ENCODE data around the gene SMIM26.

SMIM26 gene

DNA sequence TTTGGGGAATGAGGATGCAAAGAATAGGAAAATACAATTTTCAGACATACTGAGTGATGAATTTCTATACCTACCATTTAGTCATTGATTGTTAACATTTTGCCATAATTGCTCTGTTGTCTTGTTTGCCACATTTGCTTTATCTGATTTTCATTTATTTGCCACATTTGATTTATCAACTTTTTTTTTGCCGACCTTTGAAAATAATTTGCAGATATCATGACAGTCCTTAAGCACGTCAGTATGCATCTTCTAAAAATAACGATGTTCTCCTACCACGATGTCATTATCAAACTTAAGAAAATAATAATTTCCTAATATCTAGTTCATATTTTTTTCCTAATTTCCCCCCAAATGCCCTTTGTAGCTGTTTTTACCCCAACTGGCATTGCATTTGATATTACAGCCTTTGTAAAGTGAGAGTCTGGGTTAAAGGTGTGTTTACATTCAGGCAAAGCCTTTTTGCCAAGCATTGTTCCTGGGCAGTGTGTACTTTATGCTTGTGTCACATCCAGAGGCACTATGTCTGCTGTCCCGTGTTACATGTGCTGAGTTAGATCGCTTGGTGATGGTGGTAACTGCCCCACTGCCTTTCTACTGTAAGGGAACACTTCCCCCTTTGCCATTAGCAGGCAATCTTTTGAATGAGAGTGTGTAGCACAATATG is 33.1 kb upstream of the SMIM26 start:
- no peak for FAIRE-seq
- no peak for DNase-seq (ENCODE audit: insufficient read length, low spot score)
- no peak for TF ChIP-seq POLR2AphosphoS5 (IDR thresholded peaks at IDR 0.05; ENCODE audit: low read depth, low read length)
- TF ChIP-seq POLR2A (IDR thresholded peaks at IDR 0.05; ENCODE audit: low read depth, low read length): no peak
- no peak for TF ChIP-seq TAF1 (IDR thresholded peaks at IDR 0.05; ENCODE audit: low read depth, low read length)
- no peak for TF ChIP-seq SPI1 (IDR thresholded peaks at IDR 0.05; ENCODE audit: low read depth, low read length)
- TF ChIP-seq POU2F2 (IDR thresholded peaks at IDR 0.05; ENCODE audit: low read depth, low read length): no peak
- TF ChIP-seq PAX5 (IDR thresholded peaks at IDR 0.05; ENCODE audit: insufficient read depth, low read length, severe bottlenecking): no peak

- DNase-seq (ENCODE audit: insufficient read length, low spot score) (no peak), FAIRE-seq (no peak)
- TF ChIP-seq TAF1 (IDR thresholded peaks at IDR 0.05; ENCODE audit: low read depth, low read length): no peak
- TF ChIP-seq POU2F2 (IDR thresholded peaks at IDR 0.05; ENCODE audit: low read depth, low read length): no peak
- TF ChIP-seq POLR2A (IDR thresholded peaks at IDR 0.05; ENCODE audit: low read depth, low read length): no peak
- no peak for TF ChIP-seq PAX5 (IDR thresholded peaks at IDR 0.05; ENCODE audit: insufficient read depth, low read length, severe bottlenecking)
- TF ChIP-seq SPI1 (IDR thresholded peaks at IDR 0.05; ENCODE audit: low read depth, low read length): no peak
- no peak for TF ChIP-seq POLR2AphosphoS5 (IDR thresholded peaks at IDR 0.05; ENCODE audit: low read depth, low read length)
These were observed 29.6 kb upstream of the SMIM26 start for GRCh38 chr20:18537651-18538050.

DNA sequence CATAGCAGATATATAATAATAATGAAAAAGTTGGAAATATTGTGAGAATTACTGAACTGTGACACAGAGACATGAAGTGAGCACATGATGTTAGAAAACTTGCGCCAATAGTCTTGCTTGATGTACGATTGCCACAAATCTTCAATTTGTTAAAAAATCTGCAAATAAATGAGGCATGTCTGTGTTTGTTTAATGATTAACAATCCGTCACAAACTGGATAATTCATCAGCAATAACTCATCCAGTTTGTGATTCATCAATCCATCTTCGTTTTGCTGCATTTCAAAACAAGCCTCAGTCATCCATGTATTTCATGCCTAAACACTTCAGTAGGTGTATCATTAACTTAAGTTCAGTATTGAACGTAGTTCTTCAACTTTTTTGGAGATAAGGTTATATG is 25.5 kb upstream of the SMIM26 start:
- DNase-seq (ENCODE audit: insufficient read length, low spot score): no peak
- TF ChIP-seq POLR2AphosphoS5 (IDR thresholded peaks at IDR 0.05; ENCODE audit: low read depth, low read length): no peak
- no peak for TF ChIP-seq PAX5 (IDR thresholded peaks at IDR 0.05; ENCODE audit: insufficient read depth, low read length, severe bottlenecking)
- TF ChIP-seq SPI1 (IDR thresholded peaks at IDR 0.05; ENCODE audit: low read depth, low read length): no peak
- no peak for TF ChIP-seq POLR2A (IDR thresholded peaks at IDR 0.05; ENCODE audit: low read depth, low read length)
- TF ChIP-seq POU2F2 (IDR thresholded peaks at IDR 0.05; ENCODE audit: low read depth, low read length): no peak
- TF ChIP-seq TAF1 (IDR thresholded peaks at IDR 0.05; ENCODE audit: low read depth, low read length): no peak
- no peak for FAIRE-seq

- FAIRE-seq (no peak), DNase-seq (ENCODE audit: insufficient read length, low spot score) (no peak)
- TF ChIP-seq TAF1 (IDR thresholded peaks at IDR 0.05; ENCODE audit: low read depth, low read length): no peak
- TF ChIP-seq POLR2A (IDR thresholded peaks at IDR 0.05; ENCODE audit: low read depth, low read length): no peak
- no peak for TF ChIP-seq POU2F2 (IDR thresholded peaks at IDR 0.05; ENCODE audit: low read depth, low read length)
- TF ChIP-seq POLR2AphosphoS5 (IDR thresholded peaks at IDR 0.05; ENCODE audit: low read depth, low read length): no peak
- no peak for TF ChIP-seq PAX5 (IDR thresholded peaks at IDR 0.05; ENCODE audit: insufficient read depth, low read length, severe bottlenecking)
- TF ChIP-seq SPI1 (IDR thresholded peaks at IDR 0.05; ENCODE audit: low read depth, low read length): no peak
These were observed 24.0 kb upstream of the SMIM26 start for GRCh38 chr20:18543216-18543615.

DNA sequence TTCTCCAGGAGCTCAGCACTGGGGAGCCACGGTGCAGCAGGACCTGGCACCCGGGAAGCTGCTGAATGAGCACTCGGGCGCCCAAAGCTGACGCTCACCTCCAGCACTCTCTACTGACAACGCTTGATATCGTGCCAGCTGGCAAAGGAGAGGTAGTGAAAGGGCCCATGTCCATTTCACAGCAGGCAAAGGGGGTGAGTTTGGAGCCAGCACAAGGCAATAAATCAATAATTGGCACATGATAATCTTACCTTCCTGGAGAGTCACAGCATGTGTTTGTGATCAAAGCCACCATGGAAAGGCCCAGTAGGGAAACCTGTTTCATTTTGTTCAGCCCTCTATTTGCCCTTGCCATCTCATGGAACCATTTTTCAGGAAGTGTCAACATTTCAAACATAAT is 23.3 kb upstream of the SMIM26 start:
- no peak for DNase-seq (ENCODE audit: insufficient read length, low spot score)
- FAIRE-seq: no peak
- no peak for TF ChIP-seq SPI1 (IDR thresholded peaks at IDR 0.05; ENCODE audit: low read depth, low read length)

- no peak for DNase-seq (ENCODE audit: insufficient read length, low spot score)
- TF ChIP-seq POLR2A (IDR thresholded peaks at IDR 0.05; ENCODE audit: low read depth, low read length): no peak
- TF ChIP-seq POU2F2 (IDR thresholded peaks at IDR 0.05; ENCODE audit: low read depth, low read length): no peak
- TF ChIP-seq PAX5 (IDR thresholded peaks at IDR 0.05; ENCODE audit: insufficient read depth, low read length, severe bottlenecking): no peak
- TF ChIP-seq SPI1 (IDR thresholded peaks at IDR 0.05; ENCODE audit: low read depth, low read length): no peak
- TF ChIP-seq POLR2AphosphoS5 (IDR thresholded peaks at IDR 0.05; ENCODE audit: low read depth, low read length): no peak
- TF ChIP-seq TAF1 (IDR thresholded peaks at IDR 0.05; ENCODE audit: low read depth, low read length): no peak
- FAIRE-seq: no peak
These were observed 21.7 kb upstream of the SMIM26 start for GRCh38 chr20:18545566-18545965.

DNA sequence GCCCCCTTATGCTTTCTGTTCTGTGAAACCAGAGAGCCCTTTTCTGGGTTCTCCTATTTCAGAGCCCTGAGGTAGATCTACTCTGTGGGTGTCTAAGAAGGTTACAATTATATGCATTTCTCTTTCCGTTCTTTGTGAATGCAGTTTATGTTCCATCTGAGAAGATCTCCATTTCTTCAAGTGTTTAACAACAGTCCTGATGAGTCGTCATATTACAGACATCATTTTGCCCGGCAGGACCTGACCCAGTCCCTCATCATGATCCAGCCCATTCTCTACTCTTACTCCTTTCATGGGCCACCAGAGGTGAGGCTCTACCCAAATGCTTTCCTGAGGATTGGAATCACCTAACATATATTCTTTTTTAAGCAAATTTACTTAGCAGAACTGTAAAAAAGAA is 18.8 kb upstream of the SMIM26 start:
- DNase-seq (ENCODE audit: insufficient read length, low spot score): no peak
- FAIRE-seq: no peak
- no peak for TF ChIP-seq TAF1 (IDR thresholded peaks at IDR 0.05; ENCODE audit: low read depth, low read length)
- no peak for TF ChIP-seq SPI1 (IDR thresholded peaks at IDR 0.05; ENCODE audit: low read depth, low read length)
- TF ChIP-seq POU2F2 (IDR thresholded peaks at IDR 0.05; ENCODE audit: low read depth, low read length): no peak
- no peak for TF ChIP-seq PAX5 (IDR thresholded peaks at IDR 0.05; ENCODE audit: insufficient read depth, low read length, severe bottlenecking)
- TF ChIP-seq POLR2AphosphoS5 (IDR thresholded peaks at IDR 0.05; ENCODE audit: low read depth, low read length): no peak
- TF ChIP-seq POLR2A (IDR thresholded peaks at IDR 0.05; ENCODE audit: low read depth, low read length): no peak

- FAIRE-seq (no peak), DNase-seq (ENCODE audit: insufficient read length, low spot score) (no peak)
- TF ChIP-seq PAX5 (IDR thresholded peaks at IDR 0.05; ENCODE audit: insufficient read depth, low read length, severe bottlenecking): no peak
- TF ChIP-seq POU2F2 (IDR thresholded peaks at IDR 0.05; ENCODE audit: low read depth, low read length): no peak
- TF ChIP-seq POLR2AphosphoS5 (IDR thresholded peaks at IDR 0.05; ENCODE audit: low read depth, low read length): no peak
- no peak for TF ChIP-seq POLR2A (IDR thresholded peaks at IDR 0.05; ENCODE audit: low read depth, low read length)
- TF ChIP-seq TAF1 (IDR thresholded peaks at IDR 0.05; ENCODE audit: low read depth, low read length): no peak
- no peak for TF ChIP-seq SPI1 (IDR thresholded peaks at IDR 0.05; ENCODE audit: low read depth, low read length)
These were observed 13.5 kb upstream of the SMIM26 start for GRCh38 chr20:18553746-18554145.

- FAIRE-seq (no peak), DNase-seq (ENCODE audit: insufficient read length, low spot score) (no peak)
- TF ChIP-seq POLR2AphosphoS5 (IDR thresholded peaks at IDR 0.05; ENCODE audit: low read depth, low read length) (no peak), POLR2A (IDR thresholded peaks at IDR 0.05; ENCODE audit: low read depth, low read length) (no peak), PAX5 (IDR thresholded peaks at IDR 0.05; ENCODE audit: insufficient read depth, low read length, severe bottlenecking) (no peak), POU2F2 (IDR thresholded peaks at IDR 0.05; ENCODE audit: low read depth, low read length) (no peak), TAF1 (IDR thresholded peaks at IDR 0.05; ENCODE audit: low read depth, low read length) (no peak), SPI1 (IDR thresholded peaks at IDR 0.05; ENCODE audit: low read depth, low read length) (no peak)
These were observed 483 bp downstream of the SMIM26 start for GRCh38 chr20:18567739-18568091.

DNA sequence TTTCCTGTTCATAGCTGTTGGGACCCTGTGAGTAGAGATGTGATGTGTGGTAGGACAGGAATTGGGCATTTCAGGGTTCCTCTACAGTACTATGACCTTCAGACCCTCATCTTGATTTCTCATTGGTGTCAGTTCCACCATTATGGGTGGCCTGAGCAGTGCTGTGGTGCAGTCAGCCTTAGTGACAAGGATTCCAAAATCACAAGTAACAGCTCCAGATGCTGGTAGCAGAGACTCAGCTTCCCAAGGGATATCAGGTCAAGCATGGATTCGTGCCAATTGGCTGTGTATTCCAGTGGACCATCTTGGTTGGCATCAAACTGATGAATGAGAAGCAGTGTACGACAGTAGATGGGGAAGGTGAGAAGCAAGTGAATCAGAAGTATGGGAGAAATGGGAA is 3.8 kb downstream of the SMIM26 start:
- TF ChIP-seq POU2F2 (IDR thresholded peaks at IDR 0.05; ENCODE audit: low read depth, low read length): no peak
- TF ChIP-seq TAF1 (IDR thresholded peaks at IDR 0.05; ENCODE audit: low read depth, low read length): no peak
- TF ChIP-seq POLR2AphosphoS5 (IDR thresholded peaks at IDR 0.05; ENCODE audit: low read depth, low read length): no peak; the same call in 1 of the 2 replicates
- TF ChIP-seq PAX5 (IDR thresholded peaks at IDR 0.05; ENCODE audit: insufficient read depth, low read length, severe bottlenecking): no peak
- TF ChIP-seq POLR2A (IDR thresholded peaks at IDR 0.05; ENCODE audit: low read depth, low read length): no peak
- TF ChIP-seq SPI1 (IDR thresholded peaks at IDR 0.05; ENCODE audit: low read depth, low read length): no peak
- no peak for DNase-seq (ENCODE audit: insufficient read length, low spot score)
- no peak for FAIRE-seq

Measured in GM12891 (cell line).